GM18868 (cell line): ENCODE data around the gene TMEM203.
"Not testable (repeated sequence)": the region's sequence is repeated elsewhere in the genome, so short reads cannot be mapped to it uniquely, and the experiment has no call there.

ENCODE experiments used
- ATAC-seq: cut with Tn5 transposase; IDR thresholded peaks from one replicate; pipeline ENCODE4 v1.9.1; 2021; ENCODE audit warnings: mild to moderate bottlenecking, moderate library complexity; ENCODE audit not compliant: unreplicated experiment

TMEM203 gene

GRCh38 chr9:137242269-137243203 is 37.1 kb upstream of the TMEM203 start:
- ATAC-seq, result no peak

- ATAC-seq, result peak; percentile 2
These were observed 36.2 kb upstream of the TMEM203 start for GRCh38 chr9:137241490-137242268.

- ATAC-seq, result peak; percentile 75
These were observed 35.5 kb upstream of the TMEM203 start, which contains the start of gene TUBB4B for GRCh38 chr9:137240841-137241489. TSS of gene TUBB4B (plus strand) at chr9:137241287. CDS start at chr9:137241361, 74 bp downstream.

GRCh38 chr9:137240318-137240840 is 34.9 kb upstream of the TMEM203 start:
- peak; percentile 16 for ATAC-seq

GRCh38 chr9:137239541-137240200 is 34.2 kb upstream of the TMEM203 start:
- ATAC-seq, result not testable (repeated sequence)

GRCh38 chr9:137237759-137238726 is 32.6 kb upstream of the TMEM203 start:
- ATAC-seq, result no peak

- no peak for ATAC-seq
These were observed 31.5 kb upstream of the TMEM203 start for GRCh38 chr9:137236936-137237421.

GRCh38 chr9:137236238-137236935 is 30.9 kb upstream of the TMEM203 start:
- peak; percentile 22 for ATAC-seq

GRCh38 chr9:137235424-137236237 is 30.2 kb upstream of the TMEM203 start:
- ATAC-seq, result no peak

GRCh38 chr9:137234758-137235423 is 29.4 kb upstream of the TMEM203 start:
- ATAC-seq, result no peak

- no peak for ATAC-seq
These were observed 28.7 kb upstream of the TMEM203 start for GRCh38 chr9:137234055-137234697.

- no peak for ATAC-seq
These were observed 27.9 kb upstream of the TMEM203 start for GRCh38 chr9:137233143-137233980.

- no peak for ATAC-seq
These were observed 27.1 kb upstream of the TMEM203 start for GRCh38 chr9:137232510-137232909.

GRCh38 chr9:137232101-137232500 is 26.7 kb upstream of the TMEM203 start:
- no peak for ATAC-seq

- ATAC-seq, result no peak
These were observed 26.1 kb upstream of the TMEM203 start for GRCh38 chr9:137231372-137232039.
